Activated T-helper 1 cell treated with Interleukin-2 at 50 U/mL for 16 hours (primary cell): ENCODE results near the gene PFKFB3.
"Not testable (repeated sequence)": the region's sequence is repeated elsewhere in the genome, so short reads cannot be mapped to it uniquely, and the experiment has no call there.

ENCODE experiments used
- DNase-seq: peaks from one replicate; pipeline ENCODE4 v3.0.0-alpha.2; 2020; ENCODE audit warnings: low read depth

PFKFB3 gene

GRCh38 chr10:6202098-6202683 is 541 bp upstream of the PFKFB3 start:
- no peak for DNase-seq

- DNase-seq, result peak; percentile 50
These were observed 765 bp downstream of the PFKFB3 start for GRCh38 chr10:6203331-6204062.

- peak; percentile 38 for DNase-seq
These were observed 1.3 kb downstream of the PFKFB3 start for GRCh38 chr10:6204063-6204340.

- DNase-seq, result no peak
These were observed 1.8 kb downstream of the PFKFB3 start for GRCh38 chr10:6204341-6205191.

GRCh38 chr10:6206486-6206885 is 3.8 kb downstream of the PFKFB3 start:
- not testable (repeated sequence) for DNase-seq

GRCh38 chr10:6207658-6208057 is 4.9 kb downstream of the PFKFB3 start:
- no peak for DNase-seq

GRCh38 chr10:6208799-6209235 is 6.1 kb downstream of the PFKFB3 start:
- DNase-seq, result no peak

- no peak for DNase-seq
These were observed 8.6 kb downstream of the PFKFB3 start for GRCh38 chr10:6211341-6211670.

GRCh38 chr10:6211671-6212635 is 9.2 kb downstream of the PFKFB3 start:
- DNase-seq, result no peak

- DNase-seq, result no peak
These were observed 10.1 kb downstream of the PFKFB3 start for GRCh38 chr10:6212806-6213205.

GRCh38 chr10:6213257-6213905 is 10.6 kb downstream of the PFKFB3 start:
- DNase-seq, result no peak

- no peak for DNase-seq
These were observed 11.2 kb downstream of the PFKFB3 start for GRCh38 chr10:6213908-6214307.

- no peak for DNase-seq
These were observed 11.9 kb downstream of the PFKFB3 start for GRCh38 chr10:6214612-6215011.

- DNase-seq, result no peak
These were observed 12.5 kb downstream of the PFKFB3 start for GRCh38 chr10:6215241-6215640.

GRCh38 chr10:6215683-6216484 is 13.2 kb downstream of the PFKFB3 start:
- no peak for DNase-seq

GRCh38 chr10:6216916-6217315 is 14.2 kb downstream of the PFKFB3 start:
- no peak for DNase-seq

GRCh38 chr10:6217611-6218010 is 14.9 kb downstream of the PFKFB3 start:
- no peak for DNase-seq

- no peak for DNase-seq
These were observed 16.2 kb downstream of the PFKFB3 start for GRCh38 chr10:6218692-6219493.

- no peak for DNase-seq
These were observed 16.7 kb downstream of the PFKFB3 start for GRCh38 chr10:6219494-6219836.
